GM19238 (cell line): ENCODE data around the gene LONP2.
"Not testable (repeated sequence)": the region's sequence is repeated elsewhere in the genome, so short reads cannot be mapped to it uniquely, and the experiment has no call there.

Experiments
- DNase-seq: peaks from one replicate; pipeline ENCODE4 v3.0.0; 2011; ENCODE audit warnings: low spot score; ENCODE audit not compliant: insufficient read length

Gene LONP2

DNA sequence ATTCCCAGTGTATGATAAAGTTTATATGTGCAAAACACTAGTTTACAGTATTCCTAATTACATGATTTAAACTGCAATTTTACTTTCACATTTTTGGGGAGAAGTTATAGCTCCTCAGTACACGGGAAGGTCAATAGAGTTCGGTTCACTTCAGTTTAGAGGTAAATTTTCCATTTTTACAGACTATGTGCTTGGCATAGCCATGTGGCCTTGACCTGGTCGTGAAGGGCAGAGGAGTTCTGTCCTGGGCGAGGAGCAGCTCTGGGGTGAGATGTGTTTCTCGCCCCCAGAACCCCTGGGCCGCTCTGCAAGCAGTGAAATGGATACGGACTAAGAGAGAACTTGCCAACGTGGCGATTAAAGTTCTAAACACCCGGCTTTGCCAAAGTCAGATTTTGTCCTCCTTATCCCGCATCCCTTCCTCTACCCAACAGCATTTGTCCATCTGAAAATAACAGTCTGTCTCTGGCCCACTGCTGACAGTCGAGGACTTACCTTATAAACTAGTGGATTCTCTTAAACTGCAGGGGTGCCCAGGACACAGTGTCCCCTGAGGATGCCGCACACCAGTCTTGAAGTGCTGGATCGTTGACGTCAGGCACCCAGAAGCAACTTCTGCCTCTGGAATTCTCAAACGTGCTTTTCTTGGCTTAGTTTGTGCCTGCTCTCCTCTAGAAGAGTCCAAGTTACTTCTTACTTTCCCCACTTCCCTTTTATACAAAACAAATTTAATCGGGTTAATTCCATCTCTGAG, 142.6 kb downstream of the LONP2 start:
- no peak for DNase-seq

DNA sequence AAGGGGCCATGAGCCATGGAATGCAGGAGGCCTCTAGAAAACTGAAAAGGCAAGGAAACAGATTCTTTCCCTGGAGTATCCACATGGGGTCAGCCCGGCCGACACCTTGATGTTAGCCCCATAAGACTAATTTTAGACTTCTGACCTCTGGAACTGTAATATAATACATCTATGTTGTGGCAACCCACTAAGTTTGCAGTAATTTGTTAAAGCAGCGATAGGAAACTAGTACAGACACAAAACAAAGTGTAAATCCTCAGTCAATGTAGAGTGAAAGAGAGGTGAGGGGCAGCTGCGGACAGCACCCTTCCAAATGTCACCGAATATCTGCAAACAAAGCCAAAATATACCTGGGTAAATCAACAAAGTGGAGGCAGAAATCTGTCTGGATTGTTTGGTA, 148.3 kb downstream of the LONP2 start:
- no peak for DNase-seq

DNA sequence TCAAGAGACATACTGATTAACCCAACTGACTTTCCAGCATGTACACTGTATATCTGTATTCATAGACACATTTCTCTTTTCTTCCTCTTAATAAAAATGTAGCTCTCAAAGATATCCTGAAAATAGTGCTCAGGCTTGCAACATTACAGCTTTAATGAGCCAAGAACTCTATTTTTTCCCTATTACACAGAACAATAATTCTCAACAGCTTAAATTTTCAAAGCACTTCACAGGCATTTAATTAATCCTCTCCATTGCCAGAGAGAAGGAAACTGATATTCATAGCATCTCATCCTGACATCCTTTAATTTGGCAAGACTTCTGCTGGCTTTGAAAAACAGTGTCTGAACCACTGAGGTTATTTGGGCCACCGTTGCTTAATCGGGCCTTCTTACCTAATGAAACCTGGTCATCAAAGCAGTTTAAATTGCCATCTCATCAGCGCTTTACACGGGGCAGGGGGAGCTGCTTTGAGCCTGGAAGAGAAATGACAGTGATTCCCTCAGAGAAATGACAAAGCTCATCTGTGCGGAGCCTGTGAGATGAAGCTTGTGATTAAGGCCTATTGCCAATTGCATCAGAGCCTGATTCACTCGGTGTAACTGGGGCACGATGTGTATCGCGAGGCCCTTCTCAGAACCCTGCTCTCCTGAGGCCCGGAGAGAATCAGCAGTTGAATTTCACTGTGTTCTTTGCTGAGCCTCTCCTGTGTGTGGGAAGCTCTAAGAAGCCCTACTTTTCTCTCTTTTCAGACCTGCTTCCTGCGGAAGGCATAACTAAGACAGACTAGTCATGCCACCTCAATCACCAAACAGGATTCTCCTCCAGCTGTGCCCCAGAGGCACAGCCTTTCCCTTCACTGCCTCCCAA, 149.6 kb downstream of the LONP2 start:
- no peak for DNase-seq

DNA sequence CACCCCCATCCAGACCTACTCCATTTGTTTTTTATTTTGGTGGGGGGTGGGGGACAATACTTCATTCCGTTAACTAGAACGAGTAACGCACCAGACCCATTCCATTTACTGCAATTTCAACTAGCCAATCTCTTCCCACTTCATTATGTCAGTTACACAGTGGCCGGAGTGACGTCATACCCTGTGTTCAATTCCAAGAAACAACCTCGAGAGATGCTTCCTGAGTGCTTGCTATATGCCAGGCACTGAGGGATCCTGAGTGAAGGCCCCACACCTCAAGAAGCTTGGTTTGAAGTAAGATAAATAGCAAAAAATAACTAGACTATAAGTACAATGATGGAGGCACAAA, 150.2 kb downstream of the LONP2 start:
- DNase-seq, result no peak

DNA sequence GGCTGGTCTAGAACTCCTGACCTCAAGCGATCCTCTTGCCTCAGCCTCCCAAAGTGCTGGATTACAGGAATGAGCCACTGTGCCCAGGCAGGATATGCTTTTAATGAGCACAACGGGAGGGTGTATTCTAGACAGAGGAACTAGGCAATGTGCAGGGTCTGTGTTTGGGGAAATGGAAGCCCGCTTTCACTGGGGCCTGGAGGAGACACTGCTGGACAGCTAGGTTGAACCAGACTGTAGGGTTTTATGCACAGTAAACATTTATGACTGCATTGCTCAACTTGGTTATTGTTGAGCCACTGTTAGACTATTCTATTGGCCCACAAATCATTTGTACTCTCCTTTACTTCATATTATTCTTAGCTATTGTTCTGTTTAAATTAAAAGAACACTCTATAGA, 151.3 kb downstream of the LONP2 start:
- no peak for DNase-seq

DNA sequence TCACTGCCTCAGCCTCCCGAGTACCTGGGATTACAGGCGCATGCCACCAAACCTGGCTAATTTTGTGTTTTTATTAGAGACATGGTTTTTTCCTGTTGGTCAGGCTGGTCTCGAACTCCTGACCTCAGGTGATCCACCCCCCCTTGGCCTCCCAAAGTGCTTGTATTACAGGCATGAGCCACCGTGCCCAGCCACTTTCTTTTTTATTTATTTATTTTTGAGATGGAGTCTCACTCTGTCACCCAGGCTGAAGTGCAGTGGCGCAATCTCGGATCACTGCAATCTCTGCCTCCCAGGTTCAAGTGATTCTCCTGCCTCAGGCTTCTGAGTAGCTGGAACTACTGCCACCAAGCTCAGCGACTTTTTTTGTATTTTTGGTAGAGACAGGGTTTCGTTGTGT, 158.4 kb downstream of the LONP2 start:
- DNase-seq, result not testable (repeated sequence)

DNA sequence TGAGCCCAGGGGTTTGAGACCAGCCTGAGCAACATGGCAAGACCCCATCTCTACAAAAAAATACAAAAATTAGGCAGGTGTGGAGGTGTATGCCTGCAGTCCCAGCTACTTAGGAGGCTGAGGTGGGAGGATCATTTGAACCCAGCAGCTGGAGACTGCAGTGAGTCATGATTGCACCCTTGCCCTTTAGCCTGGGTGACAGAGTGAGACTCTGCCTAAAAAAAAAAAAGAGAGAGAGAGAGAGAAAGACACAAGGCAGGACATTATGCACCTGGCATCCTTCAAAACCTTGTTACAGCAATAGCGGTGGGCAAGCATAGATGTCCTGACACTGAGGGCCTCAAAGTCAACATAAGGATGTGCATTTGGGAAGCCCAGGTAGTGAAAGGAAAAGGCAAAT, 161.1 kb downstream of the LONP2 start:
- no peak for DNase-seq

DNA sequence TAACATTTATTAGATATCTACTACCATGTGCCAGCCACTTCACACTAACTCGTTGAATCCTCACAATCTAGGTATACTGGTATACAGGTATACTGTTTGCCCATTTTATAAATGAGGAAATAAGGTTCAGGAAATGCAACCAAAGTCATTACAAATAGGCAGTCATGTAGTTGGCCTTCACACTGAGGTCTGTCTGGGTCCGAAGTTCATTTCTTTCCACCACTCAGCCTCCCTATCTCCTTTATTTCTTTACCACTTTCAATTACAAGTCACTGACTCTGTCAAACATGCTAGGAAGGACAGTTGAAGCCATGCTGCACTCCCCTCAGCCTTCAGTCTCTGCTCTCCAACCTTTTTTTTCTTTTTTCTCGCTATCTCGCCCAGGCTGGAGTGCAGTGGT, 161.8 kb downstream of the LONP2 start:
- DNase-seq, result no peak
